ENCODE results near the gene RALGAPA2. TPM values are rescaled to one million over a fixed set of nuclear protein-coding genes. Genes with fewer than 3 reads are reported as not detected.
"Not testable (repeated sequence)": the region's sequence is repeated elsewhere in the genome, so short reads cannot be mapped to it uniquely, and the experiment has no call there.

The RALGAPA2 gene
- total and polyA plus RNA-seq, 2 experiments from 2014 or later = 14.5 to 35.5 TPM

DNA sequence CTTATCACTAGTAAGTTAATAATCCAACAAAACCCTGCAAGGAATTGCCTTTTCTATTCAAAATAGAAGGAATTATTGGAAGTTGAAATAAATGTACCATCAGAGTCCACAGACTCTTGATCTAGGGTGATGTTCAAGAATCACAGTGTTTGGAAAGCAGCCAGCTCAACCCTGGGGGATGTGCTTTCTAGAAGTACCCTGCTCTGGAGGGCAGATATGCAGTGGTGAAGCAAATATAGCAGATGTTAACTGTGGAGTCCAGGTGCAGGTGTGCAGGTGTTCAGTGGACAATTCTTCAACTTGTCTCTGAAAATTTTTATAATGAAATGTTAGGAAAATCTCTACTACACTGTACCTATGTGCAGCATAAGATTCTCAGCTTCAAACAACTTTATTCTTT is 353.6 kb downstream of the RALGAPA2 start:
- no peak for DNase-seq (ENCODE audit: low read depth in 1 of 2, low spot score in 1 of 2)
- Histone ChIP-seq H3K27me3 (peaks cover 56% of the 10 kb centered on the region), H3K4me1 (ENCODE audit: low read depth) (no peaks in the 10 kb centered on the region)

GRCh38 chr20:20355503-20355902 is 356.9 kb downstream of the RALGAPA2 start:
- H3K27ac ChIP-seq; H3K36me3 ChIP-seq; DNase-seq (ENCODE audit: low read depth in 1 of 2, low spot score in 1 of 2); H3K4me1 ChIP-seq (ENCODE audit: low read depth); H3K4me3 ChIP-seq; H3K9me3 ChIP-seq (ENCODE audit: low read depth): not testable (repeated sequence)
- H3K27me3 ChIP-seq = peaks cover 23% of the 10 kb centered on the region

More for the DNA sequence above, 353.6 kb downstream of the RALGAPA2 start:
- no peak for TF ChIP-seq CTCF (IDR thresholded peaks at IDR 0.05; ENCODE audit: low read depth, low read length)
- Histone ChIP-seq H3K27ac (no peak overlapping the region), H3K4me3 (no peak overlapping the region), H3K9me3 (ENCODE audit: low read depth) (no peaks in the 10 kb centered on the region), H3K36me3 (no peaks in the 10 kb centered on the region)

GRCh38 chr20:20353576-20353975 is 358.9 kb downstream of the RALGAPA2 start:
- DNase-seq (ENCODE audit: low read depth in 1 of 2, low spot score in 1 of 2) = no peak
- no peaks in the 10 kb centered on the region for H3K36me3 ChIP-seq
- peaks cover 3% of the 10 kb centered on the region for H3K27me3 ChIP-seq
- no peak for TF ChIP-seq CTCF (IDR thresholded peaks at IDR 0.05; ENCODE audit: low read depth, low read length)
- no peaks in the 10 kb centered on the region for H3K9me3 ChIP-seq (ENCODE audit: low read depth)
- H3K4me3 ChIP-seq = no peak overlapping the region
- H3K4me1 ChIP-seq (ENCODE audit: low read depth) = no peaks in the 10 kb centered on the region
- no peak overlapping the region for H3K27ac ChIP-seq

GRCh38 chr20:20344476-20344875 is 368.0 kb downstream of the RALGAPA2 start:
- DNase-seq (ENCODE audit: low read depth in 1 of 2, low spot score in 1 of 2) = no peak
- TF ChIP-seq CTCF (IDR thresholded peaks at IDR 0.05; ENCODE audit: low read depth, low read length) = no peak
- no peak overlapping the region for H3K27ac ChIP-seq

GRCh38 chr20:20343932-20344331 is 368.5 kb downstream of the RALGAPA2 start:
- Histone ChIP-seq H3K27me3 (no peaks in the 10 kb centered on the region), H3K27ac (no peak overlapping the region), H3K9me3 (ENCODE audit: low read depth) (no peaks in the 10 kb centered on the region), H3K4me3 (no peak overlapping the region), H3K4me1 (ENCODE audit: low read depth) (no peaks in the 10 kb centered on the region), H3K36me3 (no peaks in the 10 kb centered on the region)
- DNase-seq (ENCODE audit: low read depth in 1 of 2, low spot score in 1 of 2) = no peak
- no peak for TF ChIP-seq CTCF (IDR thresholded peaks at IDR 0.05; ENCODE audit: low read depth, low read length)

More at GRCh38 chr20:20344476-20344875, 368.0 kb downstream of the RALGAPA2 start:
- Histone ChIP-seq H3K9me3 (ENCODE audit: low read depth) (no peaks in the 10 kb centered on the region), H3K4me1 (ENCODE audit: low read depth) (no peaks in the 10 kb centered on the region), H3K27me3 (no peaks in the 10 kb centered on the region), H3K36me3 (no peaks in the 10 kb centered on the region), H3K4me3 (no peak overlapping the region)
